ENCODE measurements around the gene CNKSR2. TPM values are rescaled to one million over a fixed set of nuclear protein-coding genes. Genes with fewer than 3 reads are reported as not detected.

Gene CNKSR2
- total and polyA plus RNA-seq, 10 of the 15 experiments (the other 5 are each of a cell fraction or from before 2014, with no cell fraction given), result 0.02 to 0.69 (median 0.18) TPM; not detected in 4

DNA sequence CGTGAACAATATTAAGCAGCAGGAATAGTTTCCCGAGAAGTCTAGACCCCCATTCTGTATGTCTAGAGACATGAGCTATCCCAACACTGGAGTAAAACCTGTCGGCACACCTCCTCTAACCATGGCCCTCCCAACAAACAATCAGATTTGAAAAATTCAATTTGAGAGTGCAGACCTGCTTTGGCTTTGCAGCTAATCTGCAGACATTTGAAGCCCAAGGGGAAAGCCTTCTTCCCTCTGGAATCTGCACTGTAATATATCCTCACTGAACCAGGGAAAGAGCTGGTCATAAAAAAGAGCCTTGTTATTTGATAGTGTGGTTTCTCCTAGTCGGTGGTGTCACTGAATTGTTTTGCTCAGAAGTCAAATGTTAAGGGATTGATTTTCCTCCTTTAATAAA is 328.5 kb downstream of the CNKSR2 start:
- in situ Hi-C loops (cut with MboI) (no loop called here), intact Hi-C loops (cut with micrococcal nuclease; ENCODE audit: unreplicated experiment) (no loop called here)
- H3K9me3 ChIP-seq (replicated peaks; ENCODE audit: control insufficient read depth, insufficient read depth, low read length), result no peaks in the 10 kb centered on the region
- RAD21 ChIA-PET (ENCODE audit: unreplicated experiment), result no interaction called here
- no peaks in the 10 kb centered on the region for H3K79me2 ChIP-seq (ENCODE audit: control insufficient read depth, insufficient read depth, low read length)
- H3K27ac ChIP-seq (ENCODE audit: control insufficient read depth, insufficient read depth), result no peak overlapping the region
- no peak overlapping the region for H3K4me3 ChIP-seq
- H3K36me3 ChIP-seq (ENCODE audit: control insufficient read depth in 2 of 2, insufficient read depth in 2 of 2, low read length in 1 of 2), result no peaks in the 10 kb centered on the region
- no TSS peak for BruUV-seq (replicated peaks)
- TF ChIP-seq, protein P1, sequence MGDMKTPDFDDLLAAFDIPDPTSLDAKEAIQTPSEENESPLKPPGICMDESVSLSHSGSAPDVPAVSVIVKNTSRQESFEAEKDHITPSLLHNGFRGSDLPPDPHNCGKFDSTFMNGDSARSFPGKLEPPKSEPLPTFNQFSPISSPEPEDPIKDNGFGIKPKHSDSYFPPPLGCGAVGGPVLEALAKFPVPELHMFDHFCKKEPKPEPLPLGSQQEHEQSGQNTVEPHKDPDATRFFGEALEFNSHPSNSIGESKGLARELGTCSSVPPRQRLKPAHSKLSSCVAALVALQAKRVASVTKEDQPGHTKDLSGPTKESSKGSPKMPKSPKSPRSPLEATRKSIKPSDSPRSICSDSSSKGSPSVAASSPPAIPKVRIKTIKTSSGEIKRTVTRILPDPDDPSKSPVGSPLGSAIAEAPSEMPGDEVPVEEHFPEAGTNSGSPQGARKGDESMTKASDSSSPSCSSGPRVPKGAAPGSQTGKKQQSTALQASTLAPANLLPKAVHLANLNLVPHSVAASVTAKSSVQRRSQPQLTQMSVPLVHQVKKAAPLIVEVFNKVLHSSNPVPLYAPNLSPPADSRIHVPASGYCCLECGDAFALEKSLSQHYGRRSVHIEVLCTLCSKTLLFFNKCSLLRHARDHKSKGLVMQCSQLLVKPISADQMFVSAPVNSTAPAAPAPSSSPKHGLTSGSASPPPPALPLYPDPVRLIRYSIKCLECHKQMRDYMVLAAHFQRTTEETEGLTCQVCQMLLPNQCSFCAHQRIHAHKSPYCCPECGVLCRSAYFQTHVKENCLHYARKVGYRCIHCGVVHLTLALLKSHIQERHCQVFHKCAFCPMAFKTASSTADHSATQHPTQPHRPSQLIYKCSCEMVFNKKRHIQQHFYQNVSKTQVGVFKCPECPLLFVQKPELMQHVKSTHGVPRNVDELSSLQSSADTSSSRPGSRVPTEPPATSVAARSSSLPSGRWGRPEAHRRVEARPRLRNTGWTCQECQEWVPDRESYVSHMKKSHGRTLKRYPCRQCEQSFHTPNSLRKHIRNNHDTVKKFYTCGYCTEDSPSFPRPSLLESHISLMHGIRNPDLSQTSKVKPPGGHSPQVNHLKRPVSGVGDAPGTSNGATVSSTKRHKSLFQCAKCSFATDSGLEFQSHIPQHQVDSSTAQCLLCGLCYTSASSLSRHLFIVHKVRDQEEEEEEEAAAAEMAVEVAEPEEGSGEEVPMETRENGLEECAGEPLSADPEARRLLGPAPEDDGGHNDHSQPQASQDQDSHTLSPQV (IDR thresholded peaks at IDR 0.05), result no peak
- no peak for TF ChIP-seq RB1 (IDR thresholded peaks at IDR 0.05; ENCODE audit: borderline replicate concordance)
- TF ChIP-seq, protein P2, sequence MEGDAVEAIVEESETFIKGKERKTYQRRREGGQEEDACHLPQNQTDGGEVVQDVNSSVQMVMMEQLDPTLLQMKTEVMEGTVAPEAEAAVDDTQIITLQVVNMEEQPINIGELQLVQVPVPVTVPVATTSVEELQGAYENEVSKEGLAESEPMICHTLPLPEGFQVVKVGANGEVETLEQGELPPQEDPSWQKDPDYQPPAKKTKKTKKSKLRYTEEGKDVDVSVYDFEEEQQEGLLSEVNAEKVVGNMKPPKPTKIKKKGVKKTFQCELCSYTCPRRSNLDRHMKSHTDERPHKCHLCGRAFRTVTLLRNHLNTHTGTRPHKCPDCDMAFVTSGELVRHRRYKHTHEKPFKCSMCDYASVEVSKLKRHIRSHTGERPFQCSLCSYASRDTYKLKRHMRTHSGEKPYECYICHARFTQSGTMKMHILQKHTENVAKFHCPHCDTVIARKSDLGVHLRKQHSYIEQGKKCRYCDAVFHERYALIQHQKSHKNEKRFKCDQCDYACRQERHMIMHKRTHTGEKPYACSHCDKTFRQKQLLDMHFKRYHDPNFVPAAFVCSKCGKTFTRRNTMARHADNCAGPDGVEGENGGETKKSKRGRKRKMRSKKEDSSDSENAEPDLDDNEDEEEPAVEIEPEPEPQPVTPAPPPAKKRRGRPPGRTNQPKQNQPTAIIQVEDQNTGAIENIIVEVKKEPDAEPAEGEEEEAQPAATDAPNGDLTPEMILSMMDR (IDR thresholded peaks at IDR 0.05 in 2 of 3, conservative IDR thresholded peaks at IDR 0.05 in 1 of 3; ENCODE audit: control insufficient read depth in 2 of 3, extremely low read depth in 1 of 3, insufficient read depth in 1 of 3, low read depth in 3 of 3, low read length in 3 of 3), result no peak
- no peak for TF ChIP-seq BMI1 (IDR thresholded peaks at IDR 0.05; ENCODE audit: borderline replicate concordance)
- no peak for TF ChIP-seq ZBTB4 (CRISPR knock-in tag; IDR thresholded peaks at IDR 0.05)
- no peak for TF ChIP-seq PAX5 (IDR thresholded peaks at IDR 0.05; ENCODE audit: borderline replicate concordance, low read depth, low read length)
- no peaks in the 10 kb centered on the region for H4K20me1 ChIP-seq (ENCODE audit: control insufficient read depth, insufficient read depth)
- no peaks in the 10 kb centered on the region for H3K4me1 ChIP-seq (ENCODE audit: control insufficient read depth, insufficient read depth, low read length)
- POLR2A ChIA-PET, result no interaction called here
- no peak overlapping the region for H3K9ac ChIP-seq (ENCODE audit: control insufficient read depth, insufficient read depth, low read length)
- SMC1A ChIA-PET (ENCODE audit: uncharacterized antibody, unreplicated experiment), result no interaction called here
- no peak for ATAC-seq
- CTCF ChIA-PET, result interaction anchor here (0.7 to 1.6 kb wide), 2 partner anchors 10 to 23 kb away, joined by 3 read pairs; no protein-coding TSS in a partner anchor
- no peak overlapping the region for H2AFZ ChIP-seq (ENCODE audit: control insufficient read depth, low read depth, low read length)
- FAIRE-seq, result no peak
- no peaks in the 10 kb centered on the region for H3K27me3 ChIP-seq (replicated peaks in 1 of 2; ENCODE audit: control insufficient read depth in 2 of 2, insufficient read depth in 2 of 2, low read length in 1 of 2)
- H3K4me2 ChIP-seq (ENCODE audit: control insufficient read depth, insufficient read depth), result no peak overlapping the region
- no peak for DNase-seq (ENCODE audit: low read depth, low spot score)
- 31% methylated on average over 4 of the region's 4 CpGs for WGBS (ENCODE audit: insufficient coverage, insufficient replicate concordance, low lambda C conversion rate, missing lambda C conversion rate)

Measured in GM12878 (cell line).